Ovary (tissue), 9 donors: Measurements from ENCODE around the gene ARID5B. TPM values are rescaled to one million over a fixed set of nuclear protein-coding genes. Genes with fewer than 3 reads are reported as not detected.

Source experiments
- DNase-seq, 5 donors: peaks; one replicate each; pipeline ENCODE4 v3.0.0-alpha.2; 2019 to 2020
- H3K27ac ChIP-seq, 2 donors: fragments of 200-600 bp; one replicate each; pipeline versions ENCODE4 v1.5.1 to v1.8.0; 2019 to 2022
- H3K27me3 ChIP-seq: fragments of 200-600 bp; one replicate; pipeline ENCODE4 v1.8.0; 2022
- H3K36me3 ChIP-seq: fragments of 200-600 bp; sonication (generic); one replicate; pipeline ENCODE4 v1.5.1; 2019
- H3K4me1 ChIP-seq: one replicate; pipeline ENCODE4 v1.8.1; 2013; ENCODE audit warnings: mild to moderate bottlenecking, moderate library complexity; ENCODE audit not compliant: insufficient read depth
- H3K4me3 ChIP-seq: fragments of 200-600 bp; sonication (generic); one replicate; pipeline ENCODE4 v1.5.1; 2017
- H3K9me3 ChIP-seq, 2 donors: fragments of 200-600 bp in 1 of 2; sonication (generic) in 1 of 2; one replicate each; pipeline versions ENCODE4 v1.5.1 to v1.8.1; 2013 to 2019; ENCODE audit warnings: mild to moderate bottlenecking in 1 of 2, moderate library complexity in 1 of 2
- CTCF ChIP-seq, 3 donors: fragments of 450-650 bp in 2 of 3; fragments of 200-600 bp in 1 of 3; IDR thresholded peaks; one replicate each; pipeline versions ENCODE4 v1.5.1 to v1.8.0; 2016 to 2022; ENCODE audit warnings: antibody characterized with exemption in 3 of 3, mild to moderate bottlenecking in 1 of 3
- EP300 ChIP-seq: sonication (generic); formaldehyde crosslinking; IDR thresholded peaks from one replicate; pipeline ENCODE4 v1.6.1; 2017; ENCODE audit warnings: antibody characterized with exemption
- POLR2A ChIP-seq: fragments of 450-650 bp; IDR thresholded peaks from one replicate; pipeline ENCODE4 v1.6.1; 2017; ENCODE audit warnings: antibody characterized with exemption, mild to moderate bottlenecking, moderate library complexity
- WGBS, 3 donors: extraction: QIAGEN DNeasy Blood & Tissue Kit in 1 of 3; methylation state at CpG; one replicate each; pipeline versions ENCODE4 v1.1.5 to v1.1.7; 2013 to 2017; 5-methylcytosine and 5-hydroxymethylcytosine counted together
- intact Hi-C, 4 donors: fragments of 100-400 bp; cut with DNase I; formaldehyde crosslinking; loops; one replicate each; pipeline versions ENCODE4 v1.11.0 to v1.15.1; 2022 to 2023
- polyA plus RNA-seq, 2 donors: library from polyadenylated mRNA; stranded (reverse); fragments of 200-250 nt in 1 of 2; fragments of 350-450 nt in 1 of 2; fragmentation: Illumina TruSeq in 1 of 2; extraction: RNeasy Lipid Tissue Mini Kit (QIAGEN cat#74804) in 1 of 2; gene quantifications; one replicate each; pipeline ENCODE4 v1.2.3, GENCODE V29; 2013 to 2014
- total RNA-seq, 7 donors: library from RNA; depleted of rRNA in 2 of 7; stranded (reverse); fragments of >200 nt in 2 of 7; fragmentation: NEBNext Ultra II Directional in 3 of 7; extraction: Animal tissue kit (Norgen Biotek cat#: 25700) in 3 of 7; gene quantifications; one replicate each; pipeline versions ENCODE4 v1.1.0 to v1.2.4, GENCODE V29; 2016 to 2023
- donor health status: DM: no; HTN: no; CAD: no; lungs with moderate emphysema.
- donor health status: DM: no; HTN: no; CAD: no.
- donor health status: Bipolar disorder and iron deficiency.
- donor health status: DM: yes; HTN: yes; CAD: no.
- donor health status: DM: no; HTN: no; CAD: no.
- donor health status: DM: yes; HTN: yes; CAD: no.

ARID5B gene
- total and polyA plus RNA-seq, 9 donors: 18.3 to 61.8 (median 28.3) TPM

GRCh38 chr10:62062028-62062427 is 160.5 kb downstream of the ARID5B start:
- Histone ChIP-seq H3K4me3 (no peak overlapping the region), H3K9me3 (no peaks in the 10 kb centered on the region), H3K4me1 (peaks cover 5% of the 10 kb centered on the region), H3K36me3 (no peaks in the 10 kb centered on the region), H3K27ac (no peak overlapping the region), H3K27me3 (no peaks in the 10 kb centered on the region)
- WGBS, 3 donors: 62 to 74% (median 68%) methylated on average over 1 of the region's 1 CpG
- intact Hi-C loops: no loop called here
- TF ChIP-seq EP300 (no peak), POLR2A (no peak), CTCF (IDR thresholded peaks at IDR 0.05) (no peak)
- DNase-seq: no peak

GRCh38 chr10:62062752-62063512 is 161.4 kb downstream of the ARID5B start:
- no peak for DNase-seq
- Histone ChIP-seq H3K4me3 (no peak overlapping the region), H3K4me1 (peaks cover 5% of the 10 kb centered on the region), H3K27me3 (no peaks in the 10 kb centered on the region), H3K9me3 (no peaks in the 10 kb centered on the region), H3K36me3 (no peaks in the 10 kb centered on the region), H3K27ac (no peak overlapping the region)
- TF ChIP-seq CTCF (IDR thresholded peaks at IDR 0.05) (no peak), EP300 (no peak), POLR2A (no peak)
- WGBS, 3 donors: 91 to 95% (median 92%) methylated on average over 4 of the region's 4 CpGs
- intact Hi-C loops: no loop called here

GRCh38 chr10:62063795-62064472 is 162.4 kb downstream of the ARID5B start:
- H3K27ac ChIP-seq: no peak overlapping the region
- H3K36me3 ChIP-seq: no peaks in the 10 kb centered on the region
- H3K4me1 ChIP-seq: peaks cover 4% of the 10 kb centered on the region
- intact Hi-C loops: no loop called here
- H3K9me3 ChIP-seq: no peaks in the 10 kb centered on the region
- H3K27me3 ChIP-seq: no peaks in the 10 kb centered on the region
- 55 to 86% (median 76%) methylated on average over 3 of the region's 3 CpGs for WGBS, 3 donors
- DNase-seq: peak in 1 of 5 donors; percentile 47
- TF ChIP-seq EP300: peak; percentile 80
- no peak for TF ChIP-seq CTCF (IDR thresholded peaks at IDR 0.05)
- H3K4me3 ChIP-seq: no peak overlapping the region

- Histone ChIP-seq H3K27me3 (no peaks in the 10 kb centered on the region), H3K36me3 (no peaks in the 10 kb centered on the region), H3K27ac (no peak overlapping the region), H3K4me3 (no peak overlapping the region), H3K9me3 (no peaks in the 10 kb centered on the region), H3K4me1 (peaks cover 4% of the 10 kb centered on the region)
- intact Hi-C loops: no loop called here
- no peak for DNase-seq
- 98 to 100% (median 100%) methylated on average over 1 of the region's 1 CpG for WGBS, 3 donors
- TF ChIP-seq POLR2A (no peak), EP300 (no peak), CTCF (IDR thresholded peaks at IDR 0.05) (no peak)
These were observed 166.1 kb downstream of the ARID5B start for GRCh38 chr10:62067560-62067959.
